ENCODE data around the gene SUOX. TPM values are rescaled to one million over a fixed set of nuclear protein-coding genes. Genes with fewer than 3 reads are reported as not detected.
A peak's percentile ranks its signal among the peaks of the same experiment; 100 is the strongest.

SUOX gene
- total and polyA plus RNA-seq, 2 donors (not counting 1 experiment from before 2014, with no cell fraction given) = 11.1 to 11.6 TPM

GRCh38 chr12:56021889-56022497, 24.9 kb downstream of the SUOX start:
- Histone ChIP-seq H3K4me2 (ENCODE audit: extremely low read depth, insufficient read depth, low read length) (peak overlapping the region; percentile 85), H2AFZ (ENCODE audit: low read length) (peak overlapping the region; percentile 92)

GRCh38 chr12:56028511-56029165, 31.6 kb downstream of the SUOX start:
- Histone ChIP-seq H3K9ac (ENCODE audit: insufficient read depth, low read length) (no peak overlapping the region), H3K27ac (ENCODE audit: insufficient read depth, low read length) (no peak overlapping the region), H3K4me2 (ENCODE audit: extremely low read depth, insufficient read depth, low read length) (no peak overlapping the region), H3K27me3 (ENCODE audit: control insufficient read depth, insufficient read depth, low read length) (no peaks in the 10 kb centered on the region), H2AFZ (ENCODE audit: low read length) (no peak overlapping the region), H3K4me1 (ENCODE audit: control insufficient read depth, extremely low read depth, insufficient read depth, low read length) (no peaks in the 10 kb centered on the region), H3K36me3 (ENCODE audit: control insufficient read depth, insufficient read depth, low read length) (peaks cover 9% of the 10 kb centered on the region), H3K79me2 (ENCODE audit: control insufficient read depth, insufficient read depth, low read length) (no peaks in the 10 kb centered on the region), H3K4me3 (replicated peaks in 1 of 4; ENCODE audit: control extremely low read depth in 1 of 4, insufficient read depth in 1 of 4, low read depth in 3 of 4, low read length in 4 of 4) (no peak overlapping the region), H4K20me1 (ENCODE audit: control insufficient read depth, extremely low read depth, insufficient read depth, low read length) (no peaks in the 10 kb centered on the region), H3K9me3 (ENCODE audit: control insufficient read depth, insufficient read depth, low read depth, low read length) (no peaks in the 10 kb centered on the region)
- peak in 1 of 2 donors; percentile 7 for DNase-seq (ENCODE audit: low read depth in 2 of 2)
- TF ChIP-seq EZH2 (IDR thresholded peaks at IDR 0.05; ENCODE audit: low read length, missing control alignments) = no peak
- TF ChIP-seq CTCF (conservative IDR thresholded peaks at IDR 0.05 in 1 of 2, IDR thresholded peaks at IDR 0.05 in 1 of 2; ENCODE audit: low read depth in 1 of 2, low read length in 2 of 2) = no peak

More at GRCh38 chr12:56021889-56022497, 24.9 kb downstream of the SUOX start:
- Histone ChIP-seq H3K4me3 (replicated peaks in 1 of 4; ENCODE audit: control extremely low read depth in 1 of 4, insufficient read depth in 1 of 4, low read depth in 3 of 4, low read length in 4 of 4) (peak overlapping the region in 3 of 4 experiments; percentile 6 to 51 (median 45)), H3K27ac (ENCODE audit: insufficient read depth, low read length) (peak overlapping the region; percentile 16), H3K27me3 (ENCODE audit: control insufficient read depth, insufficient read depth, low read length) (no peaks in the 10 kb centered on the region), H3K36me3 (ENCODE audit: control insufficient read depth, insufficient read depth, low read length) (no peaks in the 10 kb centered on the region), H3K9me3 (ENCODE audit: control insufficient read depth, insufficient read depth, low read depth, low read length) (no peaks in the 10 kb centered on the region), H3K4me1 (ENCODE audit: control insufficient read depth, extremely low read depth, insufficient read depth, low read length) (peaks cover 17% of the 10 kb centered on the region), H3K9ac (ENCODE audit: insufficient read depth, low read length) (no peak overlapping the region), H4K20me1 (ENCODE audit: control insufficient read depth, extremely low read depth, insufficient read depth, low read length) (no peaks in the 10 kb centered on the region), H3K79me2 (ENCODE audit: control insufficient read depth, insufficient read depth, low read length) (no peaks in the 10 kb centered on the region)
- DNase-seq (ENCODE audit: low read depth in 2 of 2) = peak in 1 of 2 donors; percentile 22
- peak in 1 of 2 donors; percentile 18 for TF ChIP-seq CTCF (conservative IDR thresholded peaks at IDR 0.05 in 1 of 2, IDR thresholded peaks at IDR 0.05 in 1 of 2; ENCODE audit: low read depth in 1 of 2, low read length in 2 of 2)
- no peak for TF ChIP-seq EZH2 (IDR thresholded peaks at IDR 0.05; ENCODE audit: low read length, missing control alignments)

- Histone ChIP-seq H3K4me1 (ENCODE audit: control insufficient read depth, extremely low read depth, insufficient read depth, low read length) (no peaks in the 10 kb centered on the region), H3K36me3 (ENCODE audit: control insufficient read depth, insufficient read depth, low read length) (peaks cover 9% of the 10 kb centered on the region), H3K27ac (ENCODE audit: insufficient read depth, low read length) (no peak overlapping the region), H4K20me1 (ENCODE audit: control insufficient read depth, extremely low read depth, insufficient read depth, low read length) (no peaks in the 10 kb centered on the region), H3K4me2 (ENCODE audit: extremely low read depth, insufficient read depth, low read length) (no peak overlapping the region), H3K9ac (ENCODE audit: insufficient read depth, low read length) (no peak overlapping the region), H3K9me3 (ENCODE audit: control insufficient read depth, insufficient read depth, low read depth, low read length) (no peaks in the 10 kb centered on the region), H3K79me2 (ENCODE audit: control insufficient read depth, insufficient read depth, low read length) (no peaks in the 10 kb centered on the region), H3K27me3 (ENCODE audit: control insufficient read depth, insufficient read depth, low read length) (no peaks in the 10 kb centered on the region), H2AFZ (ENCODE audit: low read length) (no peak overlapping the region), H3K4me3 (replicated peaks in 1 of 4; ENCODE audit: control extremely low read depth in 1 of 4, insufficient read depth in 1 of 4, low read depth in 3 of 4, low read length in 4 of 4) (no peak overlapping the region)
- TF ChIP-seq CTCF (conservative IDR thresholded peaks at IDR 0.05 in 1 of 2, IDR thresholded peaks at IDR 0.05 in 1 of 2; ENCODE audit: low read depth in 1 of 2, low read length in 2 of 2) = no peak
- no peak for TF ChIP-seq EZH2 (IDR thresholded peaks at IDR 0.05; ENCODE audit: low read length, missing control alignments)
- peak; percentile 54 to 57 for DNase-seq (ENCODE audit: low read depth in 2 of 2)
Observed at GRCh38 chr12:56029166-56029519, 32.1 kb downstream of the SUOX start.
